D721Med (cell line): ENCODE results near the gene CEMIP.
A peak's percentile ranks its signal among the peaks of the same experiment; 100 is the strongest.

Experiments
- DNase-seq: peaks from one replicate; pipeline ENCODE4 v3.0.0; 2011; ENCODE audit warnings: low spot score; ENCODE audit not compliant: insufficient read length
- FAIRE-seq: peaks from 2 replicates; lab custom pipeline; 2011; peaks lifted over from hg19 to GRCh38; lab: Jason Lieb, UNC
- TF ChIP-seq, protein P1 (sequence below): IDR thresholded peaks from 2 replicates; pipeline ENCODE4 v1.5.1; 2012; ENCODE audit warnings: mild to moderate bottlenecking, control low read depth; ENCODE audit not compliant: insufficient read depth; ENCODE audit errors: missing control alignments

CEMIP gene

DNA sequence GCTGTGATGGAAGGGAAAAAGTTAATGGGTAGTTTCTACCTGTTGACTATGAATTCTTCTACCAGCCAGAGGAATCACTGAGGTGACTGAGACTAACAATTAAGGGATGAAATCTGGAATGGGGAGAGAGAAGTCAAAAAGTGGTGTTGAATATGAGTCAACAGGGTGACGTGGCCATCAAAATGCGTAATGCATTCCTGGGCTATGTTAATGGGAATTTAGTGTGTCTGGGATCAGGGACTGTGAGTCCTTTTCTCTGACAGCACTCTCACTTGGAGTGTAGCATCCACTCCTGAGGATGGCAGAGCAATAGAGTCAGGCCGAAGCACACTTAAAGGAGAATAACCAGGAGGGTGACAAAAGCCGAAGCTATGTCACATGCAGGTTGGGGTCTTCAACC, 150.1 kb downstream of the CEMIP start:
- DNase-seq: no peak
- TF ChIP-seq, protein P1, sequence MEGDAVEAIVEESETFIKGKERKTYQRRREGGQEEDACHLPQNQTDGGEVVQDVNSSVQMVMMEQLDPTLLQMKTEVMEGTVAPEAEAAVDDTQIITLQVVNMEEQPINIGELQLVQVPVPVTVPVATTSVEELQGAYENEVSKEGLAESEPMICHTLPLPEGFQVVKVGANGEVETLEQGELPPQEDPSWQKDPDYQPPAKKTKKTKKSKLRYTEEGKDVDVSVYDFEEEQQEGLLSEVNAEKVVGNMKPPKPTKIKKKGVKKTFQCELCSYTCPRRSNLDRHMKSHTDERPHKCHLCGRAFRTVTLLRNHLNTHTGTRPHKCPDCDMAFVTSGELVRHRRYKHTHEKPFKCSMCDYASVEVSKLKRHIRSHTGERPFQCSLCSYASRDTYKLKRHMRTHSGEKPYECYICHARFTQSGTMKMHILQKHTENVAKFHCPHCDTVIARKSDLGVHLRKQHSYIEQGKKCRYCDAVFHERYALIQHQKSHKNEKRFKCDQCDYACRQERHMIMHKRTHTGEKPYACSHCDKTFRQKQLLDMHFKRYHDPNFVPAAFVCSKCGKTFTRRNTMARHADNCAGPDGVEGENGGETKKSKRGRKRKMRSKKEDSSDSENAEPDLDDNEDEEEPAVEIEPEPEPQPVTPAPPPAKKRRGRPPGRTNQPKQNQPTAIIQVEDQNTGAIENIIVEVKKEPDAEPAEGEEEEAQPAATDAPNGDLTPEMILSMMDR: no peak
- no peak for FAIRE-seq

DNA sequence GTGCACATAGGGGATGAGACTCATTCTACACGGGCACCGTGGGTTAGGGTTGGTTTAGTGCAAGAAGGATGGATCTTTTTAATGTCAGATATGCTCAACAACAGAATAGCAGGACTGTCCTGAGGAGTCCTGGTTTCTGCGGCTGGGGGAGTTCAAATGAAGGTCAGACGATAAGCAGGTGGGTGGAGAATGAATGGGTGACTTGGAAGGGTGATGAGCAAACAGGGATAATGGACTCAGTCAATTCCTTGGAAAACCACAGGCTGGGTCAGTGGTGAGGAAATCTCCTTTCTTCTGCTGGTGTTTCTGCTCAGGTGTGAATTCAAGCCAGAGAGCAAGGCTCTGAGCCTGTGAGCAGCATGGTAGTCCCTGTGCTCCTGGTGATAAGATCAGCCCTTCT, 150.5 kb downstream of the CEMIP start:
- no peak for FAIRE-seq
- TF ChIP-seq, protein P1: no peak
- no peak for DNase-seq

DNA sequence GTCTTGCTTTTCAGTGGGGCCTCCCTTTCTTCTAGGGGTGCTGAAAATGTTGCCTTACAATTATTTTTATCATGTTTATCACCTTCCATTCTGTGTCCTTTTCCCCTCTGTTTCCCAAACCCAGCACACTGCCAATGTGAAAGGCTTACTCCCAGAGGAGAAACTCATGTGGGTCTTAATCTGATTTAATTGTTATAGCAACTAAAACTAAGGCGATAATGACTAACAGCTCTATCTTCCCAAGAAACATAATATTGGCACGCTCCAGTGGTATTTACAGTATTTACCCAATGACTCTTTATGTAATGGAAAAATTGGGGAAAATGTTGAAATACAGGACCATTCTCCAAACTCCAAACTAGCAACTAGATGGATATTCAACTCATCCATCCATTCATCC, 152.0 kb downstream of the CEMIP start:
- FAIRE-seq (peak; percentile 88), DNase-seq (peak; percentile 81)
- TF ChIP-seq, protein P1: no peak

DNA sequence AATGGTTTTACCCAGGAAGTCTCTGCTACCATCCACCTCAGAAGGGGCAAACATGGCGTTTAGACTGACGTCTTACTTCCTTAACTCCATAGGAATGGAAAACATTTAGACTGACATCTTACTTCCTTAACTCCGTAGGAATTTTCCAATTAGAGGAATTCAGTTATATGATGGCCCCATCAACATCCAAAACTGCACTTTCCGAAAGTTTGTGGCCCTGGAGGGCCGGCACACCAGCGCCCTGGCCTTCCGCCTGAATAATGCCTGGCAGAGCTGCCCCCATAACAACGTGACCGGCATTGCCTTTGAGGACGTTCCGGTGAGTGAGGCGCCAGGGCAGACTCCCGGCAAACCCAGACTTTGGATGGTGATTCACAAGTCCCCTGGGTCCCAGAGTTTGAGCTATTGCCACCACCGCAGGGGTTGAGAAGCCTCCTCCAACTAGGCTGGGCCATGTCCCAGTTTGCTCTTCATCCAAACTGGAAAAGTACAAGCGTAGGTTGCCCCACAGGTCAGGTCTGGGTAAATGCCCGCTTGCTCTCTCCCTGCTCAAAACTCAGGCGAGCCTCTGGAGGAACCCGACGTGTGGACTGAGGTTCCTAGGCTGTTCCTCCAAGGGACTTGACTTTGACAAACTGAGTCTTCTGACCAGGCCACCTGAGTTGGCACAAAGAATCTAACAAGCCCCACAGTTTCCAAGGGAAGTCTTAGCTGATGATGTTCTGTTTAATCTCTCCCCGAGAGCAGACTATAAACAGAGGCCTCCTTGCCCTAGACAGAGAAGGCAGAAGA, 152.7 kb downstream of the CEMIP start:
- FAIRE-seq: no peak

DNA sequence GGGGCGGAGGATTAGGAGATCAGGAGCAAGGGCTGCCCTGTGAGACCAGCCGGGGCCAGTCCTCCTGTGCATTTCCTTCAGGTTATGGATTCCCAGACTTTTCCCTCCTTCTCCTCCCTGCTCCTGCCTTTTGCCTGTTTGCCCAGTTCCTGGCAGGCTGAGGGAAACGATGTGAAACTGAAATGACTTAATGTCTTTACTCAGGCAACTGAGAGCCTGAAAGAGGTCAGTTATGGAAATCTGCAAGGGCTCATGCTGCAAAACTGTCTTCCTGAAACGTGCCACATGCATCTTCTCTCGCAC, 153.3 kb downstream of the CEMIP start:
- FAIRE-seq (no peak), DNase-seq (no peak)
- TF ChIP-seq, protein P1: no peak

More for the DNA sequence above, 152.7 kb downstream of the CEMIP start:
- TF ChIP-seq, protein P1: no peak
- no peak for DNase-seq

DNA sequence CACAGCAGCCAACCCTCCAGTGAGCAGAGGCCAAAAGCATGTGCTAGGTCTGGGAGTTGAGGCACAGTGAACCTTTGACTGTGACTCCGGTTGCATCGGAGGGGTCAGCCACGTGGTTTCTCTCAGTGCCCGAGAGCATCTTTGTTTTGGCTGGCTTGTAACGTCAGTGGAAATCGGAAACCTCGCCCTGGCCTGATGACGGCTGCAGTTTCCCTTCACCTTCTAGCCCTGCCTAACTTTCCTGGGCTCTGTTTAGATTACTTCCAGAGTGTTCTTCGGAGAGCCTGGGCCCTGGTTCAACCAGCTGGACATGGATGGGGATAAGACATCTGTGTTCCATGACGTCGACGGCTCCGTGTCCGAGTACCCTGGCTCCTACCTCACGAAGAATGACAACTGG, 153.8 kb downstream of the CEMIP start:
- no peak for FAIRE-seq
- TF ChIP-seq, protein P1: no peak

DNA sequence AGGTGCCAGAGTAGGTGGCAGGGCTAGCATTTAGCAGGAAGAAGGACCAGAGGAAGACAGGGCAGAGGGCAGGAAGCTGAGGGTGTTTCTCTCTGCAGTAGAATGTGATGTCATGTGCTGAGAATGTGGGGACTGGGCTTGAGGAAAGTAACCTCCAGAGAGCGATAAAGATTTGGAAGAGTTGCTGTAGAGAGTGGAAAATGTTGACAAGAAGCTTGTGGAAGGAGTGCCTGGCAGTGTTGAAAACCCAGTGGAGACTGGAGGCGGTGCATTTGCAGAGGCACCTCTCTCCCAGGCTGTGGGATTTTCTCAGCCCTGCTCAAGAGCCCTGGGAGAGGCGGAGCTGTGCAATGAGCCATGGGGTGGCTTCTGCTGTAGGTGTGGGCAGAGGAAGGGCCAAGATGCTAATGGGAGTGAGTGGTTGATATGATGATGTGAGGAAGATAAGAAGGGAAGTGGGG, 155.6 kb downstream of the CEMIP start:
- no peak for DNase-seq
- TF ChIP-seq, protein P1: no peak
- FAIRE-seq: no peak

More for the DNA sequence above, 153.8 kb downstream of the CEMIP start:
- no peak for DNase-seq
